Measurements from ENCODE around the gene L3MBTL3.

Gene L3MBTL3

GRCh38 chr6:130122243-130122642, 103.9 kb downstream of the L3MBTL3 start:
- Histone ChIP-seq H2AFZ (ENCODE audit: low read depth) (no peak overlapping the region), H3K4me3 (IDR thresholded peaks at IDR 0.05; ENCODE audit: insufficient read depth, low read depth, low read length) (no peak overlapping the region), H3K27me3 (ENCODE audit: insufficient read depth, low read depth) (no peaks in the 10 kb centered on the region), H3K27ac (no peak overlapping the region), H4K20me1 (ENCODE audit: insufficient read depth) (no peaks in the 10 kb centered on the region), H3K79me2 (ENCODE audit: insufficient read depth, low read depth) (no peaks in the 10 kb centered on the region), H3K4me1 (ENCODE audit: low read depth, poor library complexity, severe bottlenecking) (no peaks in the 10 kb centered on the region), H3K4me2 (no peak overlapping the region), H3K36me3 (ENCODE audit: insufficient read depth) (no peaks in the 10 kb centered on the region), H3K9ac (no peak overlapping the region)
- no peak for TF ChIP-seq CTCF (conservative IDR thresholded peaks at IDR 0.05; ENCODE audit: low read depth, low read length)

GRCh38 chr6:130127195-130127594, 108.8 kb downstream of the L3MBTL3 start:
- H3K27me3 ChIP-seq (ENCODE audit: insufficient read depth, low read depth), result no peaks in the 10 kb centered on the region
- no peak overlapping the region for H3K4me2 ChIP-seq
- no peak overlapping the region for H3K4me3 ChIP-seq (IDR thresholded peaks at IDR 0.05; ENCODE audit: insufficient read depth, low read depth, low read length)
- no peaks in the 10 kb centered on the region for H3K79me2 ChIP-seq (ENCODE audit: insufficient read depth, low read depth)
- no peak overlapping the region for H3K27ac ChIP-seq
- H4K20me1 ChIP-seq (ENCODE audit: insufficient read depth), result no peaks in the 10 kb centered on the region
- no peak overlapping the region for H2AFZ ChIP-seq (ENCODE audit: low read depth)
- TF ChIP-seq CTCF (conservative IDR thresholded peaks at IDR 0.05; ENCODE audit: low read depth, low read length), result no peak
- H3K36me3 ChIP-seq (ENCODE audit: insufficient read depth), result no peaks in the 10 kb centered on the region
- H3K9ac ChIP-seq, result no peak overlapping the region
- H3K4me1 ChIP-seq (ENCODE audit: low read depth, poor library complexity, severe bottlenecking), result no peaks in the 10 kb centered on the region

DNA sequence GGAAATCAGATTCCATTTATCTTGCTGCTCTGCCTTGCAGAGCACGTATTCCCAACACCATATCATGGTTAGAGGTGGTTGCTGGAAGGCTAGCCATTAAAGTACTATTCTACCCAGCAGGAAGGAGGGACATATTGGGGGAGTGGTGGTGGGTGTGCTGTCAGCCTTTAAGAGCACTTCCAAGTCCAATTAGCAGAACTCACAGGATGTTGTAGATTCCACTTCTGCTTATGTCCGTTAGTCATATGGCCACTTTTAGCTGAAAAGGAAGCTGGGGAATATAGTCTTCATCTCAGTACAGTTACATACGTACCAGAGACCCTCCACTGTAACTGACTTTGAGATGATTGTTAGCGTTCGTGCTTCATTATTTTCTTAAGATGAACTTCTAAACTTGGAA, 109.9 kb downstream of the L3MBTL3 start:
- Histone ChIP-seq H2AFZ (ENCODE audit: low read depth) (no peak overlapping the region), H3K4me2 (no peak overlapping the region), H3K4me1 (ENCODE audit: low read depth, poor library complexity, severe bottlenecking) (no peaks in the 10 kb centered on the region), H3K9ac (no peak overlapping the region), H3K36me3 (ENCODE audit: insufficient read depth) (no peaks in the 10 kb centered on the region), H3K4me3 (IDR thresholded peaks at IDR 0.05; ENCODE audit: insufficient read depth, low read depth, low read length) (no peak overlapping the region), H4K20me1 (ENCODE audit: insufficient read depth) (no peaks in the 10 kb centered on the region), H3K27me3 (ENCODE audit: insufficient read depth, low read depth) (no peaks in the 10 kb centered on the region), H3K79me2 (ENCODE audit: insufficient read depth, low read depth) (no peaks in the 10 kb centered on the region), H3K27ac (no peak overlapping the region)
- TF ChIP-seq CTCF (conservative IDR thresholded peaks at IDR 0.05; ENCODE audit: low read depth, low read length), result no peak

- H3K36me3 ChIP-seq (ENCODE audit: insufficient read depth), result no peaks in the 10 kb centered on the region
- TF ChIP-seq CTCF (conservative IDR thresholded peaks at IDR 0.05; ENCODE audit: low read depth, low read length), result no peak
- H2AFZ ChIP-seq (ENCODE audit: low read depth), result no peak overlapping the region
- no peaks in the 10 kb centered on the region for H3K79me2 ChIP-seq (ENCODE audit: insufficient read depth, low read depth)
- H3K4me1 ChIP-seq (ENCODE audit: low read depth, poor library complexity, severe bottlenecking), result no peaks in the 10 kb centered on the region
- H3K4me2 ChIP-seq, result no peak overlapping the region
- H3K27me3 ChIP-seq (ENCODE audit: insufficient read depth, low read depth), result no peaks in the 10 kb centered on the region
- no peak overlapping the region for H3K27ac ChIP-seq
- H3K9ac ChIP-seq, result no peak overlapping the region
- H4K20me1 ChIP-seq (ENCODE audit: insufficient read depth), result no peaks in the 10 kb centered on the region
- H3K4me3 ChIP-seq (IDR thresholded peaks at IDR 0.05; ENCODE audit: insufficient read depth, low read depth, low read length), result no peak overlapping the region
Observed at GRCh38 chr6:130129762-130130246, 111.4 kb downstream of the L3MBTL3 start.
